Measurements from ENCODE around the gene ZNF407. TPM values are rescaled to one million over a fixed set of nuclear protein-coding genes. Genes with fewer than 3 reads are reported as not detected.

The ZNF407 gene
- total RNA-seq, 1 donor from 2014 or later, result 31.4 TPM

GRCh38 chr18:74791501-74792194 is 194.0 kb downstream of the ZNF407 start:
- no peak for DNase-seq

GRCh38 chr18:74793746-74794145 is 196.1 kb downstream of the ZNF407 start:
- DNase-seq, result no peak

- DNase-seq, result no peak
Observed at GRCh38 chr18:74795751-74796150, 198.1 kb downstream of the ZNF407 start.

- DNase-seq, result no peak
Observed at GRCh38 chr18:74796211-74796610, 198.5 kb downstream of the ZNF407 start.

- DNase-seq, result no peak
Observed at GRCh38 chr18:74796841-74797576, 199.3 kb downstream of the ZNF407 start.

- DNase-seq, result no peak
Observed at GRCh38 chr18:74797577-74798151, 200.0 kb downstream of the ZNF407 start.

GRCh38 chr18:74799542-74799941 is 201.9 kb downstream of the ZNF407 start:
- DNase-seq, result no peak

- no peak for DNase-seq
Observed at GRCh38 chr18:74800098-74800497, 202.4 kb downstream of the ZNF407 start.

- DNase-seq, result no peak
Observed at GRCh38 chr18:74803117-74803516, 205.4 kb downstream of the ZNF407 start.

GRCh38 chr18:74803769-74804168 is 206.1 kb downstream of the ZNF407 start:
- DNase-seq, result no peak

GRCh38 chr18:74804677-74805076 is 207.0 kb downstream of the ZNF407 start:
- no peak for DNase-seq

- DNase-seq, result no peak
Observed at GRCh38 chr18:74806073-74806472, 208.4 kb downstream of the ZNF407 start.

GRCh38 chr18:74806700-74807416 is 209.2 kb downstream of the ZNF407 start:
- no peak for DNase-seq

- DNase-seq, result no peak
Observed at GRCh38 chr18:74817576-74817975, 219.9 kb downstream of the ZNF407 start.

GRCh38 chr18:74818516-74819175 is 221.0 kb downstream of the ZNF407 start:
- DNase-seq, result no peak

GRCh38 chr18:74819433-74820059 is 221.9 kb downstream of the ZNF407 start:
- no peak for DNase-seq

- DNase-seq, result no peak
Observed at GRCh38 chr18:74820160-74820780, 222.6 kb downstream of the ZNF407 start.

GRCh38 chr18:74825460-74825859 is 227.8 kb downstream of the ZNF407 start:
- no peak for DNase-seq

- no peak for DNase-seq
Observed at GRCh38 chr18:74826572-74826971, 228.9 kb downstream of the ZNF407 start.

- DNase-seq, result no peak
Observed at GRCh38 chr18:74828200-74828599, 230.5 kb downstream of the ZNF407 start.

- no peak for DNase-seq
Observed at GRCh38 chr18:74831571-74832250, 234.0 kb downstream of the ZNF407 start.

Data from occipital lobe (tissue), 2 donors.